Measurements from ENCODE around the gene CERK. TPM values are rescaled to one million over a fixed set of nuclear protein-coding genes. Genes with fewer than 3 reads are reported as not detected.

CERK gene
- polyA plus RNA-seq, 1 donor from 2014 or later: 57.4 TPM

GRCh38 chr22:46775850-46776826, 38.1 kb upstream of the CERK start:
- H3K27me3 ChIP-seq (ENCODE audit: insufficient read depth, low read depth, low read length): no peaks in the 10 kb centered on the region
- no peaks in the 10 kb centered on the region for H3K9me2 ChIP-seq (ENCODE audit: insufficient read depth, low read length)
- no peak overlapping the region for H3K9ac ChIP-seq (ENCODE audit: low read length)
- no peaks in the 10 kb centered on the region for H3K36me3 ChIP-seq (ENCODE audit: insufficient read depth, low read length)
- no peaks in the 10 kb centered on the region for H4K20me1 ChIP-seq (ENCODE audit: insufficient read depth)
- no peak overlapping the region for H3K27ac ChIP-seq (ENCODE audit: low read length)
- no peaks in the 10 kb centered on the region for H3K9me3 ChIP-seq (ENCODE audit: low read length)
- no peak overlapping the region for H3K4me3 ChIP-seq (ENCODE audit: low read length)
- no peaks in the 10 kb centered on the region for H3F3A ChIP-seq (ENCODE audit: insufficient read depth, low read length, poor library complexity, severe bottlenecking)
- TF ChIP-seq RAD21 (conservative IDR thresholded peaks at IDR 0.05): no peak
- no peak for TF ChIP-seq TAF1 (IDR thresholded peaks at IDR 0.05; ENCODE audit: low read depth)
- no peak for TF ChIP-seq EZH2 (IDR thresholded peaks at IDR 0.05; ENCODE audit: borderline replicate concordance, insufficient read depth, low read length, poor library complexity, severe bottlenecking)
- H3K79me2 ChIP-seq (replicated peaks; ENCODE audit: insufficient read depth, low read length): no peaks in the 10 kb centered on the region
- H2AFZ ChIP-seq (ENCODE audit: low read depth, low read length): no peak overlapping the region
- H3K4me2 ChIP-seq (ENCODE audit: low read length): no peak overlapping the region

- no peak for TF ChIP-seq TAF1 (IDR thresholded peaks at IDR 0.05; ENCODE audit: low read depth)
- no peak for TF ChIP-seq EP300 (conservative IDR thresholded peaks at IDR 0.05; ENCODE audit: poor library complexity, severe bottlenecking)
- TF ChIP-seq REST (IDR thresholded peaks at IDR 0.05; ENCODE audit: borderline replicate concordance): no peak
- TF ChIP-seq CTCF (IDR thresholded peaks at IDR 0.05; ENCODE audit: poor library complexity, severe bottlenecking): no peak
- no peak for TF ChIP-seq POLR2AphosphoS5 (IDR thresholded peaks at IDR 0.05)
- TF ChIP-seq EZH2 (IDR thresholded peaks at IDR 0.05; ENCODE audit: borderline replicate concordance, insufficient read depth, low read length, poor library complexity, severe bottlenecking): no peak
- TF ChIP-seq RAD21 (conservative IDR thresholded peaks at IDR 0.05): no peak
- no peak for TF ChIP-seq SMC3 (conservative IDR thresholded peaks at IDR 0.05; ENCODE audit: poor library complexity)
- no peak for TF ChIP-seq MXI1 (conservative IDR thresholded peaks at IDR 0.05; ENCODE audit: poor library complexity, severe bottlenecking)
- Histone ChIP-seq H3K36me3 (ENCODE audit: insufficient read depth, low read length) (no peaks in the 10 kb centered on the region), H3F3A (ENCODE audit: insufficient read depth, low read length, poor library complexity, severe bottlenecking) (no peaks in the 10 kb centered on the region), H3K27ac (ENCODE audit: low read length) (no peak overlapping the region), H3K9ac (ENCODE audit: low read length) (no peak overlapping the region), H3K27me3 (ENCODE audit: insufficient read depth, low read depth, low read length) (no peaks in the 10 kb centered on the region), H3K4me2 (ENCODE audit: low read length) (no peak overlapping the region), H2AFZ (ENCODE audit: low read depth, low read length) (no peak overlapping the region), H4K20me1 (ENCODE audit: insufficient read depth) (no peaks in the 10 kb centered on the region), H3K9me3 (ENCODE audit: low read length) (no peaks in the 10 kb centered on the region), H3K4me3 (ENCODE audit: low read length) (no peak overlapping the region), H3K9me2 (ENCODE audit: insufficient read depth, low read length) (no peaks in the 10 kb centered on the region), H3K79me2 (replicated peaks; ENCODE audit: insufficient read depth, low read length) (no peaks in the 10 kb centered on the region)
Observed at GRCh38 chr22:46774980-46775849, 37.2 kb upstream of the CERK start.
